ENCODE results near the gene RAB3GAP2.

GRCh38 chr1:220221269-220221668, 51.0 kb downstream of the RAB3GAP2 start:
- TF ChIP-seq CTCF (conservative IDR thresholded peaks at IDR 0.05; ENCODE audit: low read length) (no peak), EZH2phosphoT487 (IDR thresholded peaks at IDR 0.05; ENCODE audit: borderline replicate concordance) (no peak)
